ENCODE data around the gene RETREG1.
"Not testable (repeated sequence)": the region's sequence is repeated elsewhere in the genome, so short reads cannot be mapped to it uniquely, and the experiment has no call there.

RETREG1 gene, protein sequence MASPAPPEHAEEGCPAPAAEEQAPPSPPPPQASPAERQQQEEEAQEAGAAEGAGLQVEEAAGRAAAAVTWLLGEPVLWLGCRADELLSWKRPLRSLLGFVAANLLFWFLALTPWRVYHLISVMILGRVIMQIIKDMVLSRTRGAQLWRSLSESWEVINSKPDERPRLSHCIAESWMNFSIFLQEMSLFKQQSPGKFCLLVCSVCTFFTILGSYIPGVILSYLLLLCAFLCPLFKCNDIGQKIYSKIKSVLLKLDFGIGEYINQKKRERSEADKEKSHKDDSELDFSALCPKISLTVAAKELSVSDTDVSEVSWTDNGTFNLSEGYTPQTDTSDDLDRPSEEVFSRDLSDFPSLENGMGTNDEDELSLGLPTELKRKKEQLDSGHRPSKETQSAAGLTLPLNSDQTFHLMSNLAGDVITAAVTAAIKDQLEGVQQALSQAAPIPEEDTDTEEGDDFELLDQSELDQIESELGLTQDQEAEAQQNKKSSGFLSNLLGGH

DNA sequence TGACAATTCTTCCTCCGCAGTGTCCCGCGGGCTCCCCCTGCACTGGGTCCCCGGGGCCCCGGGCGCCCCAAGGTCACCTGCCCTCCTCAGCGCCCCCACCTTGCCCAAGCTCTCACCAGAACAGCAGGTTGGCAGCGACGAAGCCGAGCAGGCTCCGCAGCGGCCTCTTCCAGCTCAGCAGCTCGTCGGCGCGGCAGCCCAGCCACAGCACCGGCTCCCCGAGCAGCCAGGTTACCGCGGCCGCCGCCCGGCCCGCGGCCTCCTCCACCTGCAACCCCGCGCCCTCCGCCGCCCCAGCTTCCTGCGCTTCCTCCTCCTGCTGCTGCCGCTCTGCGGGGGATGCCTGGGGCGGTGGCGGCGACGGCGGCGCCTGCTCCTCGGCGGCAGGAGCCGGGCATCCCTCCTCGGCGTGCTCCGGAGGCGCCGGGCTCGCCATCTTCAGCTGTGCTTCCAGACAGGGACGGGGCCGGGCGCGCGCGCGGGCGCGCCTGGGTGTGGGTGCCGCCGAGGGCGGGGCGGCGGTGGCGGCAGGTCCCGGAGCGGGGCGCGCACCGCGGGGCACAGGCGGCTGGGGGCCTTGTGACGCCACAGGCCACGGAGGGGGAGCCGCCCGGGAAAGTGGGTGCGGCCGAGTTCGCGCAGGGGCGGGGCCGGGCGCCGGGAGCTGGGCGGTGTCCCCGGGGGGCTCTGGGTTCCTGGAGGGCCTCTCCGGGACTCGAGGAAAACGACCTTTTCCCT lies at the start of gene RETREG1:
Gene RETREG1 (minus strand): TSS at position 462 of the 738 bp plus-strand sequence. CDS start 26 bp downstream, at position 436.
- peak; percentile 49 to 66 (median 57) for DNase-seq (ENCODE audit: low read depth in 2 of 3, low spot score in 2 of 3)

DNA sequence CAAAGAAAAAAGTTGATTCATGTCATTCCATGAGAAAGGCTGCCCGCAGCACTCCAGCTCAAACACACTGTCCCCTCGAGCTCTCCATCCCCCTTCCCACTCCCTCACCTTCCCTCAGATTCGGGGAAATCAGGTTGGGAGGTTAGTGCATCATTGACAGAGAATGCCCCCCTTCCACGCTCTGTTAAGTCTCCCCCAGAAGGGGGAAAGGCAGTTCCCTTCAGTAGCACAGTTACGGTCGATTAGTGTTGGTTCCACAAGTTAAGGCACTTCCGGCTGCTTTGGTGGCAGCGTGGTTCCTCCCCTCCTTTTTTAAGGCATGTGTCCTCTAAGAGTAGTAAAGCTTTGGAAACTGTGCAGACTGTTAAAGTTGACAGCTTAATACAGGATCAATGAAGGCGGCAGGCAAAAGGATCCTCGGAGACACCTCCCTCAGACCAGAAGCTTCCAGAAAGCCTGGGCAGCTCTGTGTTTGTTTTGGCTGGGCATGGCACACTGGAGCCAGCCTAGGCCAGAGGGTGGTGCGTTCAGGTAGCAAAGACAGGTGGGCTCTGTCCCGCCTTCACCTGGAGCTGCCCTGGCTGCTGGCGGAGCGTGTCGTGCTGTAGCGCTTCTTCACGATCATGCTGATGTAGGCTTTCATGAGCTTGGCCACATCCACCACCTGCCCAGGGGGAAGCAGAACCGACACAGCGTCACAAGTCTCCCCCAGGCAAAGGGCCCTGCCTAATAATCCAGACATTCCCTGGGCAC lies 49.5 kb upstream of the RETREG1 start:
- no peak for DNase-seq (ENCODE audit: low read depth in 2 of 3, low spot score in 2 of 3)

DNA sequence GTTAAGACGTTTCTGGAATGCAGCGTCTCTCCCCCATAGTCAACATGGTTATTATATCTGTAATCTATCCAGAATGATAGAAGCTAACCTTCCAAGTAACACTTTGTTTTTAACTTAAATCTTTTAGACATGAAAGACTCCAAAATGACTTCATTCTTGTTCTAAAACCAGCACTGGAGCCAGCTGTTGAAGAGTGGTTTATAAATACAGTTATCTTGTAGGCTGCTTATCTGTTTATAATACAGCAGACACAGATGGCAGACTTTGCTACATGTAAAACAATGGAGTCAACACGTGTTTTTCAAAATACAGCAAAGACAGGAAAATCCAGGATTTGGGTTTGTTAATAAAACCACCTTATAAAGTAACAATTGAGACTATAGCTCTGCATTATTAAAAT lies 48.8 kb upstream of the RETREG1 start:
- DNase-seq (ENCODE audit: low read depth in 2 of 3, low spot score in 2 of 3) = no peak

DNA sequence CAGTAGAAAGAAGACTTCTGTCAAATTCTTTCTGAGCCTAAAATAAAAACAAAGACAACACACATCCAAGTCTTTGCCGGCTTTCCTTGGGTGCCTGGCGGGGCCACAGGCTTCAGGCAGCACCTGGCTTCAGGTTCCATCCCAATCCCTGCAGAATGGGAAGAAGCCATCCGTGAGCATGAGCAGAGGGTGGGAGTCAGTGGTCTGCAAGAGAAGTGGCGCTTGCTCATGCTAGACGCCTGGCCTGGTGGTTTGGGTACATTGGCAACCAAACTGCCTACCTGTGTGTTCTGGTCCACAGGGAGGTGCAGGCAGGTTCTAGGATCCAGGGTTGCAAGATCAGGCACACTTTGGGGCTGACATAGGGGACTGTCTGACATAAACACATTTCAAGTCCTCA lies 47.6 kb upstream of the RETREG1 start:
- no peak for DNase-seq (ENCODE audit: low read depth in 2 of 3, low spot score in 2 of 3)

DNA sequence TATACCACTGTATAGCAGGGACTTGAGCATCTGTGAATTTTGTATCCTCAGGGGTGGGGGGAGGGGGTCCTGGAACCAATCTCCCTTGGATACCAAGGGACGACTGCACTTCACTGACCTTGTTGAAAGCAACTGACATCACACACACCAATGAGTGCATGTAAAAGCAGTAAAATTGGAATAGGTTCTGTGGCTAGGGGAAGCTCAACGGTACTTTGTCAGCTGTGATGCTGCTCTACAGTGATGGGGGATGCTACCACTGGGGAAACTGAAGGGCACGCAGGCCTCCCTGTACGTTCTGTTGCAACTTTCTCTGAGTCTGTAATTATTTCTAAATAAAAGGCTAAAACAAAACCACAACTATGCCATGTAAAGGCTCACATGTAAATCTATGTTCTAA lies 47.0 kb upstream of the RETREG1 start:
- DNase-seq (ENCODE audit: low read depth in 2 of 3, low spot score in 2 of 3) = no peak

DNA sequence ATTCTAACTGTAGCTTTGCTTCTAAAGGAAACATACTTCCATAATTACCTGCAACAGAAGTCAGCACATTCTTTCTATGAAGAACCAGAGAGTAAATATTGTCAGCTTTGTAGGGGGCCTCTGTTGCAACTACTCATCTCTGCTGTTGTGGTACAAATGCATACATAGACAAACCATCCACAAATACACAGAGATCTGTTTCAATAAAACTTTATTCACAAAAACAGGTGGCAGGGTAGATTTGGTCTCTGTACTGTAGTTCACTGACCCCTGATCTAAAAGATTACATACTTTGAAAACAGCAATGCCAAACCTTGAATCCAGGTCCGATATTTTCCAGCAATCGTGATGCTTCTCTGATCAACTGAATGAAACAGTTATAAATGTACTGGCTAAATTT lies 44.9 kb upstream of the RETREG1 start:
- DNase-seq (ENCODE audit: low read depth in 2 of 3, low spot score in 2 of 3) = no peak

DNA sequence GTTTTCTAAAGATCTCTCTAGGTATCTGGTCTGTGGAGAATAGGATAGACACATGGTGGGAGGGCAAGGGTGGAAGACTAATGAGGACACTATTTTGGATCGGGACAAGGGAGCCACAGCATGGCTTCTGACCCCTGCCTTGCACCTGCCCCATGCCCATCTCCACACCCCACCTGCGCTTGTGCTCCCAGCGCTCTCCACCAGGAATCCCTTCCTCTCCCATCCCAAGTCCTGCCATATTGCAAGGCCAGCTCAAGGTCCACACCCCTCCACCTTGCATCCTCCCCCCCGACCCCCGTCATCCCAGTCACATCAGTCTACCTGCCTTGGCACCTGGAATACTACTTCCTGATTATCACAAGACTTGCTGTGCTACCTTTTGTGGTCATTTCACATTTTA lies 44.2 kb upstream of the RETREG1 start:
- DNase-seq (ENCODE audit: low read depth in 2 of 3, low spot score in 2 of 3) = no peak

DNA sequence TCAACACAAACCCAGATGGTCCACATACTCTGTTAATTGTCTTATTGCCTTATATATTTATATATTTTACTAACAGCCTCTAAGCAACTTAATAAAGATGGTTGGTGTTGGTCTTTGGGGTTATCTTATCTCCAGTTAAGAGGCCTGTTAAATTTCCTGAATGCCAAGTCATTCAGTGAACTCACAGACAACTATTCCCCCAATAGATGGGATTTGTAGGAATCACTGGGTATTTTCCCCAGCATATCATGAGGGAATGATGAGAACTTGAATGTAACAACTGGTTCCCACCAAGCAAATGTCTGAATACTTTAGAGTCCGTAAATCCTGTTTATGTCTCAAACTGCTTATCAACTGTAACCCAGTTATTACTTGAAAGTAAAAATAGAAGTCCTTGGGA lies 42.7 kb upstream of the RETREG1 start:
- no peak for DNase-seq (ENCODE audit: low read depth in 2 of 3, low spot score in 2 of 3)

DNA sequence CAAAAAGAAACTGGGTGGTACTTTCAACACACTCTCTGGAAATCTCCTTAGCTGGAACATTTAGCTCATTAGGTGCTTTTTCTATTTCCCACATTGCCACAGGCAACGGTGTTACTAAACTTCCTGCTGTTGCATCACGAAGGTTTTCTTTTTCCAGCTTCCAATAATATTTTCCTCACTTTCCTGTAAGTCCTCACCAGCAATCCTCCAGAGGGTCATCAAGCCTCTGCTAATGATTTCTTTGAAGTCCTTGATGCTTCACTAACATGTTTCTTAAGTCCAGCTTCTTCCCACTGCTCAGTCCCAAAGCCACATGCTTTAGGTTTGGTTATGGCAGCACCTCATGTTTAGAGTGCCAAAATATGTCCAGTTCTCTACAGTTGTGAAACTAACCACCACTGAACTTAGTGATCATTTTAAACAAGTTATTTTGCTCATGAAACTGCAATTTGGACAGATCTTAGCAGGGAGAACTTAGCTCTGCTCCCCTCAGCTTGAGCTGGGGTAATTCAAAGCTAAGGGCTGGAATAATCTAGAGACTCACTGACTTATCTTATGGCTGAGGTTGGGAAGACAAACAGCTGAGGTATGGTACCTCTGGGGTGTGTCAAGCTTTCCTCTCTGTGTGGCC lies 39.9 kb upstream of the RETREG1 start:
- no peak for DNase-seq (ENCODE audit: low read depth in 2 of 3, low spot score in 2 of 3)

DNA sequence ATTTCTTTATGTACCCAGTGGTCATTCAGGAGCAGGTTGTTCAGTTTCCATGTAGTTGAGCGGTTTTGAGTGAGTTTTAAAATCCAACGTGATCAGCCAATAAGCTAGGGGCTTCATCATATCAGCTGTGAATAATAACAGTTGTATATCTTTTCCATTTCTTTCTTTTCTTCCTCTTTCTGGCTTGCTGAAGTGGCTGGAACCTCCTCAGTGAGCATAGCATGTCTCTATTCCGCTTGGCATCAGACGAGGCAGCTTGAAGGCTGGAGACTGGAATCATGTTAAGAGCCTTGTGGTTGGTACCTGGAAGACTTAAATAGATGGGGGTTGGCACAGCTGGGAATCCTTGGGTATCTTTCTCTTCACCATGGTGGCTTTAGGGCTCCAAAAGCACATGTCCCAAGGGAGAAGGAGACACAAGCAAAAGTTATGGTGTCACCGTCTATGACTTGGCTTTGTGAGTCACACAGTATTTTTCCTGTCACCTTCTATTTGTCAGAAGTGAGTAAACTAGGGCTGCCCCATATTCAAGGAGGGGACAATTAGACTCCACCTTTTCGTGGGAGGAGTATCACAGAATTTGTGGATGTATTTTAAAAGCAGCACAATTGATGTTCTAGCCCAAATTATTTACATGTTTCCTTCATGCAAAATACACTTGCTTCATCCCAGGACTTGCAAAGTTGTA lies 38.0 kb upstream of the RETREG1 start:
- DNase-seq (ENCODE audit: low read depth in 2 of 3, low spot score in 2 of 3) = no peak

DNA sequence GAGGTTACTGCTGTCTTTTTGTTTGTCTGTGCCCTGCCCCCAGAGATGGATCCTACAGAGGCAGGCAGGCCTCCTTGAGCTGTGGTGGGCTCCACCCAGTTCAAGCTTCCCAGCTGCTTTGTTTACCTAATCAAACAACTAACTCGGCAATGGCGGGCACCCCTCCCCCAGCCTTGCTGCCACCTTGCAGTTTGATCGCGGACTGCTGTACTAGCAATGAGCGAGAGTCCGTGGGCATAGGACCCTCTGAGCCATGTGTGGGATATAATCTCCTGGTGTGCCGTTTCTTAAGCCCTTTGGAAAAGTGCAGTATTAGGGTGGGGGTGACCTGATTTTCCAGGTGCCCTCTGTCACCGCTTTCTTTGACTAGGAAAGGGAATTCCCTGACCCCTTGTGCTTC lies 31.9 kb upstream of the RETREG1 start:
- DNase-seq (ENCODE audit: low read depth in 2 of 3, low spot score in 2 of 3) = not testable (repeated sequence)

DNA sequence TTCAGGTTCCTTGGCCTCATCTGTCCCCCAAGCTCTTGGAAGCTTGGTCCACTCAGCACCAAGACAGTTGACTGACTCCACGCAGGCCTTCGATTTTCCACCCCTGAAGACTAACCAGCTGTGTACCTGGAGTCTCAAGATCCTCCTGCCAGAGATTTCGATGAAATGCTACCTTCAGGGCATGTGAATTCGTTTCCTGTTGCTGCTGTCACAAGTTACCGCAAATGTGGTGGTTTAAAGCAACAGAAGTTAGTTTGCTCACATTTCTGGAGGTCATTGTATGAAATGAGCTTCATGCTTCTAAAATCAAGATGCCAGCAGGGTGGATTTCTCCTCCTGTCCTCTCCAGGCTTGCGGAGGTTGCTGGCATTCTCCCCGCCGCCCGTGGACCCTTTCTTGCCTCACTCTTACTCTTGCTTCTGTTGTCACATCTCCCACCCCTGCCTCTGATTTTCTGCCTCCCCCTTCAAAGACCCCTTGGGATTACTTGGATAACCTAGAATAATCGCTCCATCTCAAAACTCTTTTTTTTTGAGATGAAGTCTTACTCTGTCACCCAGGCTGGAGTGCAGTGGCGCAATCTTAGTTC lies 27.6 kb upstream of the RETREG1 start:
- DNase-seq (ENCODE audit: low read depth in 2 of 3, low spot score in 2 of 3) = no peak

DNA sequence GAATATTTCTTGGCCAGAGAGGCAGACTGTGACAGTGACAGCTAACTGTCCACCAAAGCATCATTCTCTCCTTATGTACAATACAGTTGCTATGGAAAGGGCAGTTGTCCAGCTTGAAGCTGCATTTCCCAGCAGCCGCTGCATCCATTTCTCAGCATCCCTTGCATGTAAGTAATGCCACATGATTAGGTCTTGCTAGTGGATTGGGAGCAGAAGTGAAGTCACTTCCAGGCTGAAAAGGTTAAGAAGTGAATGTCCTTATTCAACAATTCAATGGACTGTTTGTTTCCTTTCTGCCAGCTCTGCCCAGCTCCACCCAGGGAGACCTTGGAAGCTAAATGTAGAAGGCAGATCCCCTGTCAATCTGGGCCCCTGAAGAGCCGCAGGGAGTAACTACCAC lies 26.1 kb upstream of the RETREG1 start:
- no peak for DNase-seq (ENCODE audit: low read depth in 2 of 3, low spot score in 2 of 3)

DNA sequence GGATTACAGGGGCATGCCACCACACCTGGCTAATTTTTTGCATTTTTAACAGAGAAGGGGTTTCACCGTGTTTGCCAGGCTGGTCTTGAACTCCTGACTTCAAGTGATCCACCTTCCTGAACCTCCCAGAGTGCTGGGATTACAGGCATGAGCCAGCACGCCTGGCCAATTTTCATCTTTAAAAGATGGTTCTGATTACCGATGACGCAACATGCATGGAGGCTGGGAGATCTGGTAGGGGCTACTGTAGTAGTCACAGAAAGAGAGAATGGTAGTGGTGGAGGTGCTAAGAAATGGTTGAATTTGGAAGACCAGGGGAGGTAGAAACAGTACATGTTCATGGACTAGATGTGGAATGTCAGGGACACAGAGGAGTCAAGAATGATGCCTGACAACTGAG lies 22.4 kb upstream of the RETREG1 start:
- DNase-seq (ENCODE audit: low read depth in 2 of 3, low spot score in 2 of 3) = no peak

DNA sequence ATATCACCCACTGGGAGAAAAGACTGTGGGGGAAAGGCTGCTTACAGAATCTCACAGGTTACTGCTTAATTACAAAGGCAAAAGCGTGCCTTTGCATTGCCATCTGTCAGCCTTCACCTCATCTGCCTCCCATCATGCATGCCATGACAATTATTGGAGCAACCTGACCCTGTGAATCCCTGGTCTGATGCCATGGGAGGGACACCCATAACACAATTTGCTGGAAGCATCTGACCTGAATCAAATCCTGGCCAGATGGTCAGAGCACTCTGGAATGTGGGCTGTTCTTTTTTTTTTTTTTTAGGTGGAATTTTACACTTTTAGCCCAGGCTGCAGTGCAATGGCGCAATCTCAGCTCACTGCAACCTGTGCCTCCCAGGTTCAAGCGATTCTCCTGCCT lies 11.6 kb upstream of the RETREG1 start:
- no peak for DNase-seq (ENCODE audit: low read depth in 2 of 3, low spot score in 2 of 3)

DNA sequence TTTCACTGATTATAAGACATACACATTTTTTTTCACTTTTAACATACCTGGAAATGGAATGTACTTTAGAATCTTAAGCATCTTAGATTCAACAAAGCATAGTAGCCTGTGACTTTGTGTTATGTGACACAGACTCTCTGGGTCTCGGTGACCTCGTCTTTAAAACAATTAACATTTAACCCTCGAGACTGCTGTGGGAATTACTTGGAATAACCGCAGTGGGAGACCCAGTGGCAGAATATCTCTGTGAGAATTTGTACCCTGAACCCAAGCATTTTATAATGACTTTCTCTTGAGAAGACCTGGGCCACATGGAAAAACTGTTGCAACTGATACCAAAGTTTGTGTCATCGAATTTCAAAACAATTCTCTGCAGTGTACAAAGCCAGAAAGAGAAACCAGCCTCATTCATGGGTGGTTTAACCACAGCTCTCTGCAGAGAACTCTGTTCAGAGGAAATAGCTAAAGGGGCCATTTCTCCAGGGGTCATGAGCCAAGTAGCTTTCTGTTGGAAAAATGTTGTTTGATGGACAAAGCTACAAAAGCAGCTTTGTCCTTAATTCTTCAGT lies 10.0 kb upstream of the RETREG1 start:
- no peak for DNase-seq (ENCODE audit: low read depth in 2 of 3, low spot score in 2 of 3)

DNA sequence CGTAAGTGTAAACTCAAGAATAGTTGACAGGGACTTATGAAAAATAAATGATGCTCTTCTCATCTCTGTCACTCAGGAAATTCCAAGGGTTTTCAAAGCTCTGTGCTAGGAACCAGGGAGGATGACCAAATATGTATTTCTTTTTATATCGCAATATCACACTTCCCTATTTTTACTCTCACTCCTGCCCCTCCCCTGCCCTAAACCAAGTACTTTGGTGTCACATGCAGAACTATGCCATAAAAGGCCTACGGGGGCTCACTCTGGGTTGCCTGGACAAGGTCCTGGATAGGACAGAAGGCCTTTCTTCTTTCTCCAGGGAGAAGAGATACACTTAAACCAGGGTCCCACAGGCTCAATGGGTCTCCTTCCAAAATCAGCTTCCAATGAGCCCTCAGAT lies 8.3 kb upstream of the RETREG1 start:
- DNase-seq (ENCODE audit: low read depth in 2 of 3, low spot score in 2 of 3) = no peak

DNA sequence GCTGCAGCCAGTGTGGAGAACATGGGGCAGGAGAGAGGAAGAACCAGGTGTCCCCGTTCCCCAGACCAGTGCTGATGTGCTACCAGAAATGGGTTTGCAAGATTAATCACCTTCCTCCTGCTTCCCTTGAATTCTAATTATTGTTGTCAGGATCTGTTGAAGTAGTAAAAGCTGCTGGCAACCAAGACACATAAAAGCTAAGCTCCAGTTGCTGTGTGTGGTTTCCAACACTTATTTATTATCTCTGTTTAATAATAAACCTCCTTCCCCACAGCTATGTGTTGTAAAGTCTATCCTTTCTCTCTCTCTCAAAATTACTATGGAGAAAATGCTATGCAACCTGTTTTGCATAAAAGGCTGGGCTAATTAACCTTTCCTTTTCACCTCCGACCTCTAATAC lies 2.3 kb upstream of the RETREG1 start:
- no peak for DNase-seq (ENCODE audit: low read depth in 2 of 3, low spot score in 2 of 3)

DNA sequence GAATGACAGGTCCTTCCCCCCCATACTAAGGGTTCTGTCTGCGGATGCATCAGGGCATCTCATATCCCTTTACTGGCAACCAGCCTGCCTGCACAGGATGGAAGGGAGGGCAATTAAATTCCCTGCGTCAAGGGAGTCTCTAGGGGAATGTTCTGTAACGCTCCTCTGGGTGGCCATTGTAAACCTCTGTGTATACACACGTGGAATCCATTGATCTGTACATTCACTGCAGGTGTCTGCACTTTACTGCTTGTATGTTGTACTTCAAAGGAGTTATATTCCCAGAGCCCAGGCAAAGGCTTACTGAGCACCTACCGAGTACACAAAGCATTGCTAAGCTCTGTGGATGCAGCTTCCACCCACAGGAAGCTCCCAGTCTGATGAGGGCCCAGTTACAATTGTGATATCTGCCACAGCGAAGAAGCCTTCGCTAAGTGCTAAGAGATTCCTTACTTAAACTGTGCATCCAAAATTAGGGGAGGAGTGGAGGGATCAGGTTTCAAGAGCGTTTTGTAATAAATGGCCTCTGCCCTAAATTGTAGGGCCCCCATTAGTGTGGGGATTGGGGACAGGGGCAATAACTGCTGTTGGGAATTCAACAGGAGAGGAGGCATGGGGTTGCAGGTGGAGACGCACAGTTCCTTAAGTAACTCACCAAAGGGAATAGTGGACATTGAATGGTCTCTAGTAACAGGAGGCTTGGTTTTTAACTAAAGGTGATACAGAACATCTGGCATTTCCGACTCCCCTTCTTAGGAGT lies 1.5 kb upstream of the RETREG1 start:
- no peak for DNase-seq (ENCODE audit: low read depth in 2 of 3, low spot score in 2 of 3)
